Inflammatory macrophage (primary cell): ENCODE measurements around the gene RGS14.
"Not testable (repeated sequence)": the region's sequence is repeated elsewhere in the genome, so short reads cannot be mapped to it uniquely, and the experiment has no call there.

ENCODE experiments used
- DNase-seq, 2 donors: peaks; one replicate each; pipeline ENCODE4 v3.0.0-alpha.2; 2020 to 2022

Gene RGS14

DNA sequence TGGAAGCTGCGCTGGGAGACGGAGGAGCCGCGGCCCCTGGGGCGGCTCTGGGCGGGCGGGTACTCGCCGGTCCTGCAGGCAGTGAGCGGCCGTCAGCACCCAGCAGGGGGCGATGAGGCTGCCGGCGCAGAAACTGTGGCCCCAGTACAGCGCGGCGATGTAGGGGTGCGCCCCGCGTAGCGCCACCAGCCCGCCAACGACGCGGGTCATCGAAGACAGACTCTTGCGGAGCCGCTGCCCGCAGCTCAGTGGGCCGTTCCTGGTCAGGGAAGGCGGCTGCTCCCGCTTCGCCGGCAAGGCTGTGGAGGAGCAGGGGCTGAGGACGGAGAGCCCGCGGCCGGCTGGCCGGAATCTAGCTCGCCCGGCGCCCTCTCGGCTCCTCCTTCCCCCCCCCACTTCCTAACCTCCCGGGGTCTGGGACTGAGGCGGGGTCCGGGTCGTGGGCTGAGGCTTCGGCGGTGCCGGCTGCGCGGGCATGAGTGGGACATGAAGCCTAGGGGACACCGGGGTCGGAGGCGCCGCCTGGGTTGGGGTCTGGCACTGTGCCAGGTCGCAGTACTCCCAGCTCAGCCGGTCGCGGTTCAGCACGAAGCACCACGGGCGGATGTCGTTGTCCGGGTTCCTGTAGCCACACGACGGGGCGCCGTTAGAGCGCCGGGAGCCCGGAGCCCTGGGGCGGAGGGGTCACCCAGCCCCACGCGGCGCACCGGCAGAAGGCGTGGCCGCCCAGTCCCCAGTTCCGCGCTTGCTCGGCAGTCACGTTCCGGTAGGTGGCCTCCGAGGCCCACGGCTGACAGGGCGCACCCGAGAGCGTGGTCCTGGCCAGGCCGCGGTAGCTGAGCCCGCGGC lies 46.3 kb downstream of the RGS14 start:
- peak; percentile 79 to 86 for DNase-seq

GRCh38 chr5:177404641-177405179 lies 47.0 kb downstream of the RGS14 start:
- DNase-seq, result no peak

GRCh38 chr5:177405312-177405711 lies 47.6 kb downstream of the RGS14 start:
- no peak for DNase-seq

- peak; percentile 72 to 78 for DNase-seq
Measured at GRCh38 chr5:177405805-177406204, 48.1 kb downstream of the RGS14 start.

DNA sequence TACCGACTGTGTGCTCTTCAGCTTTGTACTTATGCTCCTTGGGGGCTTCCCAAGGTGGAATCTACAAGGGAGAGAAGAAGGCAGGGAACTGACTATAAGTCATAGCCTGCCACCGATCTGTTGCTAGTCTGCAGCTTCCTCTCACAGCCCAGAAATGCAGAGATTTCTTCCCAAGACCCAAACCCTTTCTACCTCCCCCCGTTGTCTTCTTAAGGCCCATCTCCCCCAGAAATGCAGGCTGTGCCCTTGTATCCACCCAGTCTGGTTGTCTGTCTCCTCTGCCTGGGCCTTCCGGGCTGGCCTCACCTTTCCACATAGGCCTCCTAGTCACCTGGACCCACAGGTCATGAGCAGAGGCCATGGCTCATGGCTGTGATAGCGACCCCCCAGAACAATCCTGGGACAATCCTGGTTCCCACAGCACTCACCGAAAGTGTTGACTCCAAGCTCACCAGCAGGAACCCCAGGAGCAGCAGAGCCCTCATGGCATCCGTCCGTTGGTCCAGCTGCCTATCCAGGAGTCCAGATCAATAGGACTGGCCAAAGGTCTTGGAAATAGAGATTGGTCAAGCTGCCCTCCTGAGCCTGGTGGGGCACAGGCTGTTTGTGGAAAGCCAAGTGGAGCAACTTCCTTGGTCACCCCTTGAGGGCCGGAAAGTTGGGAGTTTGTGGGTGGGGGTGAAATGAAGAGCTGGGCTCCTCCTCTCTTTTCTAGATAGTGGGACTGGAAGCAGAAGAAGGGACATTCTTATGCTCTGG lies 51.5 kb downstream of the RGS14 start, which contains the start of gene F12:
F12 (minus strand) TSS at position 522 of the 759 bp plus-strand sequence; CDS start at position 485, 37 bp downstream.
- no peak for DNase-seq

DNA sequence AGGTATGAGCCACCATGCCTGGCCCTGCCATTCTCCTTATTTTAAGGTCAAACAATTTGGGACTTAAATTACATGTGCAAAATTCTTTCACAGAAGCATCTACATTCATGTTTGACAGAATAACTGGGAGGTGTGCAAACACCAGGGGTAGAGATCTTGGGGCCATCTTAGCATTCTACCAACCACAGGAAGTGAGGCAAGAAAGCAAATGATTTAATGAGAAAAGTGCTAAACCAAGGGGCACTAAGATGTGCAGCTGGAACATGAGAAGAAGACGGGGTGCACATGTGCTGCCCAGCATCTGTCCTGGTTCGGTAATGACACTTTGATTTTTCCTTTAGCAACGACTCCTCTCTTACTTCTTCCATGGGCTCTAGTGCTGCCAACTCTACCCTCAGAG lies 52.9 kb downstream of the RGS14 start:
- no peak for DNase-seq

- no peak for DNase-seq
Measured at GRCh38 chr5:177412603-177413233, 55.0 kb downstream of the RGS14 start.

DNA sequence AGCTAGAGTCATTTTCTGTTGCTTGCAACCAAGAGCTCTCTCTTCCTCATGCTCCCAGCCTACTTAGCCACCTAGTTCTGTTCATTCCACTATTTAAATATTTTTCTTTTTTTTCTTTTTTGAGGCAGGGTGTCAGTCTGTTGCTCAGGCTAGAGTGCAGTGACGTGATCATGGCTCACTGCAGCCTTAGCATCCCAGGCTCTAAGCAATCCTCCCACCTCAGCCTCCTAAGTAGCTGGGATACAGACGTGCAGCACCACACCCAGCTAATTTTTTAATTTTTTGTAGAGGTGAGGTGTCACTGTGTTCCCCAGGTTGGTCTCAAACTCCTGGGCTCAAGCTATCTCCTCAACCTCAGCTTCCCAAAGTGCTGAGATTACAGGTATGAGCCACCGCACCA lies 56.8 kb downstream of the RGS14 start:
- no peak for DNase-seq

DNA sequence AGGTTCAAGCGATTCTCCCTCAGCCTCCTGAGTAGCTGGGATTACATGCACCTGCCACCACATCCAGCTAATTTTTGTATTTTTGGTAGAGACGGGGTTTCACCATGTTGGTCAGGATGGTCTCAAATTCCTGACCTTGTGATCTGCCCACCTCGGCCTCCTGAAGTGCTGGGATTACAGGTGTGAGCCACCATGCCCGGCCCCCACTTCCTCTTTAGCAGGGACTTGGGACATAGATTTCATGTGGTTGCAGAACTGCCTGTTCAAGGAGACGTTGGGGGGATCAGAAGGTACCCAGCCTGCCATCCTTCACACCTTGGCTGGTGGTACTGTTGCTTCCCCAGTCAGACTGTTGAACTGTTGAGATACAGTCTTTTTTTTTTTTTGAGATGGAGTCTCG lies 59.4 kb downstream of the RGS14 start:
- not testable (repeated sequence) for DNase-seq

DNA sequence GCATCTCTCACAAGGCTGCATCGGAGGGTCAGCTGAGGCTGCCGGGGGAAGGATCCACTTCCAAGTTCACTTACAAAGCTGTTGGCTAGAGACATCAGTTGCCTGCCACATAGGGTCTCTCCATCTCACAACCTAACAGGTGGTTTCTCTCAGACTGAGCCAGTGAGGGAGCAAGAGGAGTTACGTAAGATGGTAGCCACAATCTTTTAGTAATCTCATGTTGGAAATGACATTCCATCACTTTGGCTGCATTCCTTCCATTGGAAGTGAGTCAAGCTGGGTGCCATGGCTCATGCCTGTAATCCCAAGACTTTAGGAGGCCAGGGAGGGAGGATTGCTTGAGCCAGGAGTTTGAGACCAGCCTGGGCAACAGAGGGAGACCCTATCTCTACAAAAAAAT lies 61.3 kb downstream of the RGS14 start:
- no peak for DNase-seq

GRCh38 chr5:177420472-177420871 lies 62.7 kb downstream of the RGS14 start:
- DNase-seq, result not testable (repeated sequence)

DNA sequence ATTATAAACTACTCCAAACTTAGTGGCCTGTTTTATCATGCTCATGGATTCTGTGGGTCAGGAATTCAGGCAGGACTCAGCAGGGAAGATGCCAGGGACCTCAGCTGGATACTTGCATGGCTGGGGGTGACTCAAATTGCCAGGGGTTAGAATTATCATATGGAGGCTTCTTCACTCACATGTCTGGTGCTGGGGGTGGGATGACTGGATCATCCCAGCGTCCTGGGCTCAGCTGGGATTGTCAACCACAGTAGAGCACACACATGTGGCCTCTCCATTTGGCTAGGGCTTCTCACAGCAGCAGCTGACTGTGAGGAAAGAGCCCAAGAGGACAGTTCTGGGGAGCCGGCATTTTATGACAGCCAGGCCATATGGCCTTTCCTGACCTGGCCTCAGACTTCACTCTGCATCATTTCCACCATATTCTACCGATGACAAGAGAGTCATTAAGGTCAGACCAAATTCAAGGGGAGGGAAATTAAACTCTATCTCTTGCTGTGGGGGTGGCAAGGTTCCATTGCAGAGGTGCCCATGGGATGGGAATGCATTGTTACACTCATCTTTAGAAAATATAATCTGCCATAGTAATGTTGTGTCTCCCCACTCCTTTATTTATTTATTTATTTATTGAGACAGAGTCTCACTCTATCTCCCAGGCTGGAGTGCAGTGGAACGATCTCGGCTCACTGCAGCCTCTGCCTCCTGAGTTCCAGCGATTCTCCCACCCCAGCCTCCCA lies 63.5 kb downstream of the RGS14 start:
- DNase-seq, result no peak
